Fibroblast of lung (primary cell): ENCODE data around the gene MPP3. TPM values are rescaled to one million over a fixed set of nuclear protein-coding genes. Genes with fewer than 3 reads are reported as not detected.

Experiments used
- DNase-seq, 2 donors: peaks; one replicate each; pipeline versions ENCODE4 v3.0.0 to v3.0.0-alpha.2; 2010; ENCODE audit warnings: low read depth in 2 of 2
- H2AFZ ChIP-seq: 2 replicates; pipeline ENCODE4 v1.5.1; 2012; ENCODE audit warnings: low read length, control low read depth, inconsistent platforms
- H3K27ac ChIP-seq: 2 replicates; pipeline ENCODE4 v1.5.1; 2011; ENCODE audit warnings: low read length, control low read depth; ENCODE audit not compliant: insufficient read depth
- H3K27me3 ChIP-seq: 2 replicates; pipeline ENCODE4 v1.5.1; 2011; ENCODE audit warnings: mild to moderate bottlenecking, low read length; ENCODE audit not compliant: control insufficient read depth, insufficient read depth
- H3K36me3 ChIP-seq: 2 replicates; pipeline ENCODE4 v1.5.1; 2011; ENCODE audit warnings: low read length; ENCODE audit not compliant: control insufficient read depth, insufficient read depth
- H3K4me1 ChIP-seq: 2 replicates; pipeline ENCODE4 v1.5.1; 2011; ENCODE audit warnings: low read length; ENCODE audit not compliant: control insufficient read depth, insufficient read depth; ENCODE audit errors: extremely low read depth
- H3K4me2 ChIP-seq: 2 replicates; pipeline ENCODE4 v1.5.1; 2011; ENCODE audit warnings: low read length, control low read depth; ENCODE audit not compliant: insufficient read depth; ENCODE audit errors: extremely low read depth
- H3K4me3 ChIP-seq, 4 experiments: fragments of 200-600 bp in 1 of 4; sonication (generic) in 1 of 4; replicated peaks in 1 of 4; 2 replicates each; pipeline ENCODE4 v1.5.1; 2011 to 2016; ENCODE audit warnings: low read length in 4 of 4, low read depth in 3 of 4, mild to moderate bottlenecking in 3 of 4, control low read depth in 2 of 4, inconsistent platforms in 1 of 4, mixed read lengths in 1 of 4; ENCODE audit not compliant: insufficient read depth in 1 of 4; ENCODE audit errors: control extremely low read depth in 1 of 4
- H3K79me2 ChIP-seq: 2 replicates; pipeline ENCODE4 v1.5.1; 2012; ENCODE audit warnings: mild to moderate bottlenecking, low read length, inconsistent platforms; ENCODE audit not compliant: control insufficient read depth, insufficient read depth
- H3K9ac ChIP-seq: 2 replicates; pipeline ENCODE4 v1.5.1; 2011; ENCODE audit warnings: mild to moderate bottlenecking, low read length, control low read depth; ENCODE audit not compliant: insufficient read depth
- H3K9me3 ChIP-seq: 2 replicates; pipeline ENCODE4 v1.5.1; 2012; ENCODE audit warnings: low read depth, low read length; ENCODE audit not compliant: control insufficient read depth, insufficient read depth
- H4K20me1 ChIP-seq: 2 replicates; pipeline ENCODE4 v1.5.1; 2011; ENCODE audit warnings: low read length; ENCODE audit not compliant: control insufficient read depth, insufficient read depth; ENCODE audit errors: extremely low read depth
- CTCF ChIP-seq, 2 donors: IDR thresholded peaks in 1 of 2; conservative IDR thresholded peaks in 1 of 2; 1 replicate in 1 of 2; 2 replicates in 1 of 2; pipeline ENCODE4 v1.5.1; 2011 to 2012; ENCODE audit warnings: low read length in 2 of 2, control low read depth in 1 of 2, inconsistent platforms in 1 of 2, low read depth in 1 of 2, mild to moderate bottlenecking in 1 of 2
- EZH2 ChIP-seq: IDR thresholded peaks from 2 replicates; pipeline ENCODE4 v1.5.1; 2012; ENCODE audit warnings: low read length, control low read depth, mild to moderate bottlenecking; ENCODE audit errors: missing control alignments
- polyA plus RNA-seq, 2 donors: library from polyadenylated mRNA; depleted of rRNA in 1 of 2; stranded (reverse) in 1 of 2; unstranded in 1 of 2; fragments of >200 nt; gene quantifications; 2 replicates each; pipeline ENCODE4 v1.2.1, GENCODE V29; 2011 to 2012; ENCODE audit warnings: missing spikeins in 1 of 2
- total RNA-seq: library from RNA; depleted of rRNA; stranded (reverse); fragments of >200 nt; gene quantifications from 2 replicates; pipeline ENCODE4 v1.2.1, GENCODE V29; 2014

Gene MPP3
- total and polyA plus RNA-seq, 2 donors (not counting 1 experiment from before 2014, with no cell fraction given): 4.6 to 6.9 TPM

GRCh38 chr17:43860077-43860725, 27.3 kb upstream of the MPP3 start:
- no peak for TF ChIP-seq EZH2
- TF ChIP-seq CTCF (conservative IDR thresholded peaks at IDR 0.05 in 1 of 2, IDR thresholded peaks at IDR 0.05 in 1 of 2; ENCODE audit: low read depth in 1 of 2, low read length in 2 of 2): no peak
- Histone ChIP-seq H3K79me2 (no peaks in the 10 kb centered on the region), H3K27ac (no peak overlapping the region), H3K4me3 (no peak overlapping the region), H2AFZ (no peak overlapping the region), H3K4me1 (no peaks in the 10 kb centered on the region), H3K9ac (no peak overlapping the region), H3K27me3 (peaks cover 17% of the 10 kb centered on the region), H3K36me3 (no peaks in the 10 kb centered on the region), H3K4me2 (no peak overlapping the region), H3K9me3 (no peaks in the 10 kb centered on the region), H4K20me1 (no peaks in the 10 kb centered on the region)
- peak in 1 of 2 donors; percentile 20 for DNase-seq

- Histone ChIP-seq H3K27ac (no peak overlapping the region), H3K79me2 (no peaks in the 10 kb centered on the region), H3K4me1 (no peaks in the 10 kb centered on the region), H4K20me1 (no peaks in the 10 kb centered on the region), H3K4me3 (no peak overlapping the region), H3K9me3 (no peaks in the 10 kb centered on the region), H3K4me2 (no peak overlapping the region), H3K27me3 (peaks cover 17% of the 10 kb centered on the region), H3K36me3 (no peaks in the 10 kb centered on the region), H2AFZ (no peak overlapping the region), H3K9ac (no peak overlapping the region)
- DNase-seq: no peak
- TF ChIP-seq EZH2 (no peak), CTCF (conservative IDR thresholded peaks at IDR 0.05 in 1 of 2, IDR thresholded peaks at IDR 0.05 in 1 of 2; ENCODE audit: low read depth in 1 of 2, low read length in 2 of 2) (no peak)
Measured at GRCh38 chr17:43857957-43858600, 25.1 kb upstream of the MPP3 start.

- Histone ChIP-seq H3K4me2 (no peak overlapping the region), H2AFZ (no peak overlapping the region), H3K9me3 (no peaks in the 10 kb centered on the region), H3K79me2 (no peaks in the 10 kb centered on the region), H3K9ac (no peak overlapping the region), H3K36me3 (no peaks in the 10 kb centered on the region), H3K4me1 (no peaks in the 10 kb centered on the region), H4K20me1 (no peaks in the 10 kb centered on the region), H3K27ac (no peak overlapping the region), H3K4me3 (no peak overlapping the region), H3K27me3 (peaks cover 25% of the 10 kb centered on the region)
- DNase-seq: no peak
- TF ChIP-seq EZH2 (no peak), CTCF (conservative IDR thresholded peaks at IDR 0.05 in 1 of 2, IDR thresholded peaks at IDR 0.05 in 1 of 2; ENCODE audit: low read depth in 1 of 2, low read length in 2 of 2) (no peak)
Measured at GRCh38 chr17:43857141-43857540, 24.2 kb upstream of the MPP3 start.
